CD14-positive monocyte (primary cell): ENCODE data around the gene REXO2. TPM values are rescaled to one million over a fixed set of nuclear protein-coding genes. Genes with fewer than 3 reads are reported as not detected.

Experiments used
- DNase-seq, 3 donors: peaks; one replicate each; pipeline ENCODE4 v3.0.0-alpha.2; 2011 to 2022
- H2AFZ ChIP-seq: 2 replicates; pipeline ENCODE4 v1.6.0; 2012; ENCODE audit warnings: mild to moderate bottlenecking, low read depth, low read length, inconsistent platforms; ENCODE audit not compliant: insufficient read depth, poor library complexity, severe bottlenecking
- H3K27ac ChIP-seq, 2 donors: 1 replicate in 1 of 2; 2 replicates in 1 of 2; pipeline ENCODE4 v1.5.1; 2012 to 2013; ENCODE audit warnings: low read length in 2 of 2, control low read depth in 1 of 2, inconsistent platforms in 1 of 2, low read depth in 1 of 2, mild to moderate bottlenecking in 1 of 2
- H3K27me3 ChIP-seq, 2 donors: one replicate each; pipeline versions ENCODE4 v1.6.0 to v1.6.1; 2011 to 2013; ENCODE audit warnings: low read length in 2 of 2; ENCODE audit not compliant: control insufficient read depth in 2 of 2, insufficient read depth in 2 of 2
- H3K36me3 ChIP-seq, 2 donors: replicated peaks in 1 of 2; 1 replicate in 1 of 2; 2 replicates in 1 of 2; pipeline versions ENCODE4 v1.5.1 to v1.6.1; 2012 to 2013; ENCODE audit warnings: low read length in 2 of 2, control low read depth in 1 of 2, inconsistent platforms in 1 of 2, mild to moderate bottlenecking in 1 of 2; ENCODE audit not compliant: insufficient read depth in 2 of 2, control insufficient read depth in 1 of 2
- H3K4me1 ChIP-seq, 2 donors: 1 replicate in 1 of 2; 2 replicates in 1 of 2; pipeline versions ENCODE4 v1.5.1 to v1.6.1; 2012 to 2013; ENCODE audit warnings: low read length in 2 of 2, control low read depth in 1 of 2, inconsistent platforms in 1 of 2, mild to moderate bottlenecking in 1 of 2, moderate library complexity in 1 of 2; ENCODE audit not compliant: insufficient read depth in 2 of 2, control insufficient read depth in 1 of 2
- H3K4me2 ChIP-seq: replicated peaks from 2 replicates; pipeline ENCODE3; 2012; ENCODE audit warnings: low read length, moderate library complexity, mild to moderate bottlenecking; ENCODE audit not compliant: poor library complexity, severe bottlenecking; ENCODE audit errors: extremely low read depth
- H3K4me3 ChIP-seq, 3 experiments: fragments of 200-600 bp in 1 of 3; sonication (generic) in 1 of 3; replicated peaks in 1 of 3; 1 replicate in 2 of 3; 2 replicates in 1 of 3; pipeline ENCODE4 v1.5.1; 2011 to 2013; ENCODE audit warnings: low read length in 3 of 3, mild to moderate bottlenecking in 3 of 3, control low read depth in 2 of 3, low read depth in 2 of 3, inconsistent platforms in 1 of 3, moderate library complexity in 1 of 3
- H3K79me2 ChIP-seq: 2 replicates; pipeline ENCODE4 v1.6.0; 2012; ENCODE audit warnings: mild to moderate bottlenecking, control low read depth, inconsistent platforms, low read length, moderate library complexity; ENCODE audit not compliant: insufficient read depth
- H3K9ac ChIP-seq: 2 replicates; pipeline ENCODE4 v1.6.0; 2017; ENCODE audit warnings: low read length, mild to moderate bottlenecking; ENCODE audit not compliant: insufficient read depth, poor library complexity, severe bottlenecking
- H3K9me3 ChIP-seq, 2 donors: replicated peaks in 1 of 2; 1 replicate in 1 of 2; 2 replicates in 1 of 2; pipeline versions ENCODE4 v1.5.1 to v1.6.1; 2012 to 2013; ENCODE audit warnings: low read length in 2 of 2, control low read depth in 1 of 2; ENCODE audit not compliant: control insufficient read depth in 1 of 2, insufficient read depth in 1 of 2
- H4K20me1 ChIP-seq: 2 replicates; pipeline ENCODE4 v1.6.0; 2012; ENCODE audit warnings: mild to moderate bottlenecking, low read length, control low read depth, moderate library complexity; ENCODE audit not compliant: insufficient read depth
- H3K27ac Mint-ChIP-seq, 7 donors: one replicate each; pipeline ENCODE4 v1.8.0; 2020; ENCODE audit warnings: mild to moderate bottlenecking in 7 of 7, mixed read lengths in 7 of 7, moderate library complexity in 6 of 7, inconsistent platforms in 2 of 7
- H3K27me3 Mint-ChIP-seq, 3 donors: one replicate each; pipeline ENCODE4 v1.8.0; 2021 to 2022; ENCODE audit warnings: low read depth in 3 of 3, mild to moderate bottlenecking in 3 of 3, mixed read lengths in 3 of 3, moderate library complexity in 3 of 3, inconsistent platforms in 1 of 3
- H3K36me3 Mint-ChIP-seq, 2 donors: one replicate each; pipeline ENCODE4 v1.8.0; 2020; ENCODE audit warnings: mixed read lengths in 2 of 2, inconsistent platforms in 1 of 2, mild to moderate bottlenecking in 1 of 2
- H3K4me1 Mint-ChIP-seq: one replicate; pipeline ENCODE4 v1.8.0; 2020; ENCODE audit warnings: mild to moderate bottlenecking, mixed read lengths
- H3K4me3 Mint-ChIP-seq, 2 donors: one replicate each; pipeline ENCODE4 v1.8.0; 2020; ENCODE audit warnings: mild to moderate bottlenecking in 2 of 2, mixed read lengths in 2 of 2, moderate library complexity in 1 of 2
- H3K9me3 Mint-ChIP-seq, 7 donors: one replicate each; pipeline ENCODE4 v1.8.0; 2020 to 2022; ENCODE audit warnings: mixed read lengths in 7 of 7, mild to moderate bottlenecking in 6 of 7, moderate library complexity in 6 of 7, inconsistent platforms in 2 of 7
- WGBS: methylation state at CpG from one replicate; pipeline ENCODE4 v1.1.5; 2013; ENCODE audit warnings: missing lambda C conversion rate; ENCODE audit not compliant: insufficient coverage; 5-methylcytosine and 5-hydroxymethylcytosine counted together
- intact Hi-C, 2 donors: fragments of 100-400 bp; cut with micrococcal nuclease; formaldehyde crosslinking; loops; one replicate each; pipeline versions ENCODE4 v1.15.0 to v1.15.1; 2023
- polyA plus RNA-seq, 3 donors: library from polyadenylated mRNA; depleted of rRNA in 1 of 3; unstranded in 2 of 3; stranded (reverse) in 1 of 3; fragments of 300-500 nt in 2 of 3; fragments of >200 nt in 1 of 3; fragmentation: Illumina TruSeq in 2 of 3; gene quantifications; 1 replicate in 2 of 3; 2 replicates in 1 of 3; pipeline ENCODE4 v1.2.3, GENCODE V29; 2012 to 2021
- TF ChIP-seq, protein P1 (sequence below): fragments of 200-600 bp; IDR thresholded peaks from one replicate; pipeline ENCODE4 v1.8.0; 2022; ENCODE audit warnings: antibody characterized with exemption, mild to moderate bottlenecking

REXO2 gene
- polyA plus RNA-seq, 3 donors: 18.0 to 22.5 (median 22.2) TPM

DNA sequence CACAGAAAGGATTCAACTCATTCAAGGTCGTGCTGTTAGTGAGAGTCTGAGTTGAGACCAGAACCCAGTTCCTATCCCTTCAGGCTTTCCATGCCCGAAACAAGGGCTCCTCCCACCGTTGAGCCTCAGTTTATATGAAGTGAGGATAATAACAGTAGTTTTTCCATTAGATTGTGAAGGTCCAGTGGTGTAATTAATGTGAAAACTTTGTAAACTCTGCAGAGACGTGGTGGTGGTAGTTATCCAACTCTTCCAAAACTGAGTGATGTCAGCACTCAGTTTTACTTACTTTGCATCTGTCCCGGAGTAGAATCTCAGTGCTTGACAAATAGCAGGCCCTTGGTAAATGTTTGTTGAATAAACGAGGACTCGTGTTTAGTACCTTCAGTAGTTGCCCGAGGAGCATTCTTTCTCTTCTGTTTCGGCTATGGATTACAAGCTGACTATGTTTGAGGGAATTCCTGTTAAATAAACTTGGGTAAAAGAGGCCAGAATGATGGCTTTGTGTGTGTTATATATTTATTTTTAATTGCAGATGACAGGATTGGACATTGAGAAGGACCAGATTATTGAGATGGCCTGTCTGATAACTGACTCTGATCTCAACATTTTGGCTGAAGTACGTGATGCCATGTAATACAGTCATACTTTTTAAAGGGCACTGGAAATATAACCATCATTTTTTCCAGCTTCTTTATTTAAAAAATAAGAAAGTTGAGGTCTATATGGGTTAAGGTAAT is 1.0 kb downstream of the REXO2 start:
- no peaks in the 10 kb centered on the region for H3K79me2 ChIP-seq
- H4K20me1 ChIP-seq: no peaks in the 10 kb centered on the region
- no peaks in the 10 kb centered on the region for H3K27me3 ChIP-seq
- H3K4me1 Mint-ChIP-seq: peaks cover 16% of the 10 kb centered on the region
- H3K9me3 Mint-ChIP-seq: no peaks in the 10 kb centered on the region
- TF ChIP-seq, protein P1, sequence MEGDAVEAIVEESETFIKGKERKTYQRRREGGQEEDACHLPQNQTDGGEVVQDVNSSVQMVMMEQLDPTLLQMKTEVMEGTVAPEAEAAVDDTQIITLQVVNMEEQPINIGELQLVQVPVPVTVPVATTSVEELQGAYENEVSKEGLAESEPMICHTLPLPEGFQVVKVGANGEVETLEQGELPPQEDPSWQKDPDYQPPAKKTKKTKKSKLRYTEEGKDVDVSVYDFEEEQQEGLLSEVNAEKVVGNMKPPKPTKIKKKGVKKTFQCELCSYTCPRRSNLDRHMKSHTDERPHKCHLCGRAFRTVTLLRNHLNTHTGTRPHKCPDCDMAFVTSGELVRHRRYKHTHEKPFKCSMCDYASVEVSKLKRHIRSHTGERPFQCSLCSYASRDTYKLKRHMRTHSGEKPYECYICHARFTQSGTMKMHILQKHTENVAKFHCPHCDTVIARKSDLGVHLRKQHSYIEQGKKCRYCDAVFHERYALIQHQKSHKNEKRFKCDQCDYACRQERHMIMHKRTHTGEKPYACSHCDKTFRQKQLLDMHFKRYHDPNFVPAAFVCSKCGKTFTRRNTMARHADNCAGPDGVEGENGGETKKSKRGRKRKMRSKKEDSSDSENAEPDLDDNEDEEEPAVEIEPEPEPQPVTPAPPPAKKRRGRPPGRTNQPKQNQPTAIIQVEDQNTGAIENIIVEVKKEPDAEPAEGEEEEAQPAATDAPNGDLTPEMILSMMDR: no peak
- H3K4me3 Mint-ChIP-seq: peak overlapping the region; percentile 95 to 99
- intact Hi-C loops: no loop called here
- H3K27me3 Mint-ChIP-seq: peaks cover 0 to 6% (median 2%) of the 10 kb centered on the region in 3 donors
- no peak for DNase-seq
- peaks cover 9 to 13% of the 10 kb centered on the region in 2 donors for H3K36me3 Mint-ChIP-seq
- H3K27ac ChIP-seq: no peak overlapping the region
- peak overlapping the region; percentile 99 for H2AFZ ChIP-seq
- peak overlapping the region in 2 of 7 donors; percentile 57 to 60 for H3K27ac Mint-ChIP-seq
- H3K4me1 ChIP-seq: peaks cover 14 to 16% of the 10 kb centered on the region in 2 donors
- peak overlapping the region; percentile 71 for H3K9ac ChIP-seq
- H3K4me2 ChIP-seq: peak overlapping the region; percentile 93
- H3K4me3 ChIP-seq: peak overlapping the region; percentile 81 to 95 (median 92)
- H3K9me3 ChIP-seq: no peaks in the 10 kb centered on the region
- 30% methylated on average over 3 of the region's 10 CpGs for WGBS
- no peaks in the 10 kb centered on the region for H3K36me3 ChIP-seq

DNA sequence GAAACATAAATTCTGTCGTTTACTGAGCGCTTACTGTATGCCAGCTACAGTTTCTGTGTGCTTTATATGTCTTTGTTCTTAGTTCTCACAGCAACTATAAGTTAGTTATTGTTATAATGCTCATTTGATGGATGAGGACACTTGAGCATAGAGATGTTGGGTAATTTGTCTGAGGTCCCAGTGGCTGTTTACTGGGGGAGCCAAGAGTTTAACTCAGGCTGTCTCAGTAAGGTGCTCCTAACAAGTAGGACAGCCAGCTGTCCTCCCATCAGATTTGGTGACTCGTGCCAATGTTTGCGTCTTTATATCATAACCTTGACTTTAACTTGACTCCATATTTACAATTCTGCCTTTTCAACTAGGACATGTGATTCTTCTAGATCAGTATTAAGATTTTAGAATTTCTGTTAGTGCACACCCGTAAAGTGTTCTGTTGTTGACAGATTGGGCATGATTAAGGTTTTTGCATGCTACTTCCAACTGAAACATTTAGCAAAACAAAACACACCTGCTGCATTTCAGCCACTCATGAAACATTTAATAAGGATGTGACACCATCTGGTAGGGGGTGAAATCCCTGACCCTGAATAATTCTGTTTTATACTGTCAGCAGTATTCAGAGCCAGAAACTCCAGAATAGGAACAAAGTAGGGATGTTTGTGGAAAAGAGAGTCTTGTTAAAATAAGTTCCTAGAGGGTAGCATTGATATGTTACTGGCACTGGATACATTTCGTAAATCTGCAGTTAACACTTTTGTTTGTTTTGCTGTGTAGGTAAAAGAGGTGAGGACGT is 1.9 kb downstream of the REXO2 start:
- no peak overlapping the region for H3K9ac ChIP-seq
- H3K9me3 Mint-ChIP-seq: no peaks in the 10 kb centered on the region

More for the DNA sequence above, 1.9 kb downstream of the REXO2 start:
- Histone ChIP-seq H3K79me2 (no peaks in the 10 kb centered on the region), H4K20me1 (no peaks in the 10 kb centered on the region), H3K27ac (no peak overlapping the region), H3K36me3 (no peaks in the 10 kb centered on the region), H3K4me1 (peaks cover 14 to 16% of the 10 kb centered on the region in 2 donors), H2AFZ (no peak overlapping the region), H3K4me2 (no peak overlapping the region), H3K27me3 (no peaks in the 10 kb centered on the region), H3K4me3 (no peak overlapping the region), H3K9me3 (no peaks in the 10 kb centered on the region)
- intact Hi-C loops: no loop called here
- peaks cover 9 to 14% of the 10 kb centered on the region in 2 donors for H3K36me3 Mint-ChIP-seq
- H3K27me3 Mint-ChIP-seq: peaks cover 0 to 5% (median 2%) of the 10 kb centered on the region in 3 donors
- WGBS: 100% methylated on average over 1 of the region's 7 CpGs
- TF ChIP-seq, protein P1: no peak
- H3K4me1 Mint-ChIP-seq: peaks cover 16% of the 10 kb centered on the region
- no peak overlapping the region for H3K27ac Mint-ChIP-seq
- no peak overlapping the region for H3K4me3 Mint-ChIP-seq
- DNase-seq: no peak
